Activated T-cell treated with anti-CD3 and anti-CD28 coated beads, Interleukin-2, amount 50 U/mL, for 4 hours (primary cell): ENCODE results near the gene TMEM266. TPM values are rescaled to one million over a fixed set of nuclear protein-coding genes. Genes with fewer than 3 reads are reported as not detected.
A peak's percentile ranks its signal among the peaks of the same experiment; 100 is the strongest.

ENCODE experiments used
- ATAC-seq, 2 donors: fragments of 200-7000 bp; cut with Tn5 transposase; one replicate each; pipeline ENCODE4 v1.10.0; 2021
- DNase-seq: peaks from one replicate; pipeline ENCODE4 v3.0.0-alpha.2; 2020
- H3K27me3 Mint-ChIP-seq: one replicate; pipeline ENCODE4 v1.8.0; 2021; ENCODE audit warnings: low read depth, mixed read lengths
- H3K36me3 Mint-ChIP-seq: one replicate; pipeline ENCODE4 v1.8.0; 2022; ENCODE audit warnings: mixed read lengths; ENCODE audit not compliant: insufficient read depth
- H3K4me1 Mint-ChIP-seq: one replicate; pipeline ENCODE4 v1.8.0; 2021; ENCODE audit warnings: low read depth, mixed read lengths
- H3K4me3 Mint-ChIP-seq: one replicate; pipeline ENCODE4 v1.8.0; 2021; ENCODE audit warnings: mild to moderate bottlenecking, moderate library complexity, mixed read lengths
- H3K9me3 Mint-ChIP-seq: one replicate; pipeline ENCODE4 v1.8.0; 2021; ENCODE audit warnings: mixed read lengths
- total RNA-seq, 3 donors: library from RNA; stranded (reverse); gene quantifications; one replicate each; pipeline ENCODE4 v1.2.1, GENCODE V29; 2021

TMEM266 gene
- total RNA-seq, 3 donors from 2014 or later = 0.11 to 0.13 TPM; not detected in 1

GRCh38 chr15:76057332-76058000 is 2.3 kb upstream of the TMEM266 start:
- DNase-seq (peak; percentile 21), ATAC-seq (peak in 1 of 2 donors; percentile 11)
- Mint-ChIP-seq H3K4me3 (peak overlapping the region; percentile 8), H3K27me3 (peaks cover 50% of the 10 kb centered on the region), H3K36me3 (no peaks in the 10 kb centered on the region), H3K4me1 (peaks cover 34% of the 10 kb centered on the region), H3K9me3 (no peaks in the 10 kb centered on the region)

- DNase-seq = no peak
- Mint-ChIP-seq H3K27me3 (peaks cover 60% of the 10 kb centered on the region), H3K36me3 (no peaks in the 10 kb centered on the region), H3K4me1 (peaks cover 35% of the 10 kb centered on the region), H3K4me3 (peak overlapping the region; percentile 60), H3K9me3 (no peaks in the 10 kb centered on the region)
- peak; percentile 16 to 22 for ATAC-seq
Measured at GRCh38 chr15:76058714-76059319, 968 bp upstream of the TMEM266 start.

GRCh38 chr15:76060118-76060989 is 569 bp downstream of the TMEM266 start:
- peak; percentile 56 to 67 for ATAC-seq
- Mint-ChIP-seq H3K4me1 (peaks cover 41% of the 10 kb centered on the region), H3K36me3 (no peaks in the 10 kb centered on the region), H3K4me3 (peak overlapping the region; percentile 70), H3K9me3 (no peaks in the 10 kb centered on the region), H3K27me3 (peaks cover 56% of the 10 kb centered on the region)
- peak; percentile 11 for DNase-seq

- H3K4me3 Mint-ChIP-seq = no peak overlapping the region
- H3K27me3 Mint-ChIP-seq = peaks cover 56% of the 10 kb centered on the region
- ATAC-seq (no peak), DNase-seq (no peak)
- H3K9me3 Mint-ChIP-seq = no peaks in the 10 kb centered on the region
- peaks cover 47% of the 10 kb centered on the region for H3K4me1 Mint-ChIP-seq
- no peaks in the 10 kb centered on the region for H3K36me3 Mint-ChIP-seq
Measured at GRCh38 chr15:76061700-76062099, 1.9 kb downstream of the TMEM266 start.

GRCh38 chr15:76062286-76062685 is 2.5 kb downstream of the TMEM266 start:
- H3K4me1 Mint-ChIP-seq = peaks cover 41% of the 10 kb centered on the region
- no peak for ATAC-seq
- H3K36me3 Mint-ChIP-seq = no peaks in the 10 kb centered on the region
- no peak for DNase-seq
- H3K4me3 Mint-ChIP-seq = no peak overlapping the region
- peaks cover 56% of the 10 kb centered on the region for H3K27me3 Mint-ChIP-seq
- no peaks in the 10 kb centered on the region for H3K9me3 Mint-ChIP-seq

GRCh38 chr15:76064375-76064774 is 4.6 kb downstream of the TMEM266 start:
- no peaks in the 10 kb centered on the region for H3K36me3 Mint-ChIP-seq
- peaks cover 28% of the 10 kb centered on the region for H3K4me1 Mint-ChIP-seq
- DNase-seq (no peak), ATAC-seq (no peak)
- H3K4me3 Mint-ChIP-seq = no peak overlapping the region
- peaks cover 40% of the 10 kb centered on the region for H3K27me3 Mint-ChIP-seq
- H3K9me3 Mint-ChIP-seq = no peaks in the 10 kb centered on the region

- DNase-seq = no peak
- H3K4me1 Mint-ChIP-seq = peaks cover 24% of the 10 kb centered on the region
Measured at GRCh38 chr15:76065245-76065644, 5.5 kb downstream of the TMEM266 start.

GRCh38 chr15:76065793-76066192 is 6.0 kb downstream of the TMEM266 start:
- Mint-ChIP-seq H3K4me1 (peaks cover 20% of the 10 kb centered on the region), H3K9me3 (no peaks in the 10 kb centered on the region), H3K36me3 (no peaks in the 10 kb centered on the region), H3K27me3 (peaks cover 31% of the 10 kb centered on the region), H3K4me3 (no peak overlapping the region)
- no peak for ATAC-seq
- DNase-seq = no peak

More at GRCh38 chr15:76065245-76065644, 5.5 kb downstream of the TMEM266 start:
- no peaks in the 10 kb centered on the region for H3K9me3 Mint-ChIP-seq
- no peak overlapping the region for H3K4me3 Mint-ChIP-seq
- peak; percentile 51 to 62 for ATAC-seq
- no peaks in the 10 kb centered on the region for H3K36me3 Mint-ChIP-seq
- peaks cover 36% of the 10 kb centered on the region for H3K27me3 Mint-ChIP-seq

GRCh38 chr15:76070192-76070591 is 10.4 kb downstream of the TMEM266 start:
- ATAC-seq (no peak), DNase-seq (no peak)
- no peaks in the 10 kb centered on the region for H3K9me3 Mint-ChIP-seq
- H3K27me3 Mint-ChIP-seq = peaks cover 7% of the 10 kb centered on the region
- peaks cover 9% of the 10 kb centered on the region for H3K4me1 Mint-ChIP-seq
- H3K4me3 Mint-ChIP-seq = no peak overlapping the region
- H3K36me3 Mint-ChIP-seq = no peaks in the 10 kb centered on the region

GRCh38 chr15:76070921-76071635 is 11.3 kb downstream of the TMEM266 start:
- Mint-ChIP-seq H3K4me1 (peaks cover under 1% of the 10 kb centered on the region), H3K27me3 (peaks cover 4% of the 10 kb centered on the region), H3K36me3 (no peaks in the 10 kb centered on the region), H3K4me3 (no peak overlapping the region), H3K9me3 (no peaks in the 10 kb centered on the region)
- ATAC-seq (no peak), DNase-seq (no peak)

GRCh38 chr15:76071806-76072205 is 12.0 kb downstream of the TMEM266 start:
- Mint-ChIP-seq H3K4me3 (no peak overlapping the region), H3K4me1 (no peaks in the 10 kb centered on the region), H3K36me3 (no peaks in the 10 kb centered on the region), H3K27me3 (peaks cover 3% of the 10 kb centered on the region), H3K9me3 (no peaks in the 10 kb centered on the region)
- no peak for ATAC-seq
- no peak for DNase-seq

GRCh38 chr15:76073554-76073953 is 13.8 kb downstream of the TMEM266 start:
- no peaks in the 10 kb centered on the region for H3K9me3 Mint-ChIP-seq
- no peaks in the 10 kb centered on the region for H3K4me1 Mint-ChIP-seq
- ATAC-seq (no peak), DNase-seq (no peak)
- H3K4me3 Mint-ChIP-seq = no peak overlapping the region
- no peaks in the 10 kb centered on the region for H3K36me3 Mint-ChIP-seq
- H3K27me3 Mint-ChIP-seq = no peaks in the 10 kb centered on the region

GRCh38 chr15:76075046-76075445 is 15.3 kb downstream of the TMEM266 start:
- no peak overlapping the region for H3K4me3 Mint-ChIP-seq
- no peaks in the 10 kb centered on the region for H3K4me1 Mint-ChIP-seq
- H3K9me3 Mint-ChIP-seq = no peaks in the 10 kb centered on the region
- H3K27me3 Mint-ChIP-seq = no peaks in the 10 kb centered on the region
- ATAC-seq (no peak), DNase-seq (no peak)
- no peaks in the 10 kb centered on the region for H3K36me3 Mint-ChIP-seq

- Mint-ChIP-seq H3K4me1 (no peaks in the 10 kb centered on the region), H3K27me3 (peaks cover 1% of the 10 kb centered on the region), H3K36me3 (no peaks in the 10 kb centered on the region), H3K9me3 (no peaks in the 10 kb centered on the region), H3K4me3 (no peak overlapping the region)
- ATAC-seq (no peak), DNase-seq (no peak)
Measured at GRCh38 chr15:76078285-76078877, 18.6 kb downstream of the TMEM266 start.
